ENCODE data around the gene ANKS1A. TPM values are rescaled to one million over a fixed set of nuclear protein-coding genes. Genes with fewer than 3 reads are reported as not detected.

The ANKS1A gene, protein sequence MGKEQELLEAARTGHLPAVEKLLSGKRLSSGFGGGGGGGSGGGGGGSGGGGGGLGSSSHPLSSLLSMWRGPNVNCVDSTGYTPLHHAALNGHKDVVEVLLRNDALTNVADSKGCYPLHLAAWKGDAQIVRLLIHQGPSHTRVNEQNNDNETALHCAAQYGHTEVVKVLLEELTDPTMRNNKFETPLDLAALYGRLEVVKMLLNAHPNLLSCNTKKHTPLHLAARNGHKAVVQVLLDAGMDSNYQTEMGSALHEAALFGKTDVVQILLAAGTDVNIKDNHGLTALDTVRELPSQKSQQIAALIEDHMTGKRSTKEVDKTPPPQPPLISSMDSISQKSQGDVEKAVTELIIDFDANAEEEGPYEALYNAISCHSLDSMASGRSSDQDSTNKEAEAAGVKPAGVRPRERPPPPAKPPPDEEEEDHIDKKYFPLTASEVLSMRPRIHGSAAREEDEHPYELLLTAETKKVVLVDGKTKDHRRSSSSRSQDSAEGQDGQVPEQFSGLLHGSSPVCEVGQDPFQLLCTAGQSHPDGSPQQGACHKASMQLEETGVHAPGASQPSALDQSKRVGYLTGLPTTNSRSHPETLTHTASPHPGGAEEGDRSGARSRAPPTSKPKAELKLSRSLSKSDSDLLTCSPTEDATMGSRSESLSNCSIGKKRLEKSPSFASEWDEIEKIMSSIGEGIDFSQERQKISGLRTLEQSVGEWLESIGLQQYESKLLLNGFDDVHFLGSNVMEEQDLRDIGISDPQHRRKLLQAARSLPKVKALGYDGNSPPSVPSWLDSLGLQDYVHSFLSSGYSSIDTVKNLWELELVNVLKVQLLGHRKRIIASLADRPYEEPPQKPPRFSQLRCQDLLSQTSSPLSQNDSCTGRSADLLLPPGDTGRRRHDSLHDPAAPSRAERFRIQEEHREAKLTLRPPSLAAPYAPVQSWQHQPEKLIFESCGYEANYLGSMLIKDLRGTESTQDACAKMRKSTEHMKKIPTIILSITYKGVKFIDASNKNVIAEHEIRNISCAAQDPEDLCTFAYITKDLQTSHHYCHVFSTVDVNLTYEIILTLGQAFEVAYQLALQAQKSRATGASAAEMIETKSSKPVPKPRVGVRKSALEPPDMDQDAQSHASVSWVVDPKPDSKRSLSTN
- total RNA-seq: 14.5 and 14.9 TPM in 2 replicates

DNA sequence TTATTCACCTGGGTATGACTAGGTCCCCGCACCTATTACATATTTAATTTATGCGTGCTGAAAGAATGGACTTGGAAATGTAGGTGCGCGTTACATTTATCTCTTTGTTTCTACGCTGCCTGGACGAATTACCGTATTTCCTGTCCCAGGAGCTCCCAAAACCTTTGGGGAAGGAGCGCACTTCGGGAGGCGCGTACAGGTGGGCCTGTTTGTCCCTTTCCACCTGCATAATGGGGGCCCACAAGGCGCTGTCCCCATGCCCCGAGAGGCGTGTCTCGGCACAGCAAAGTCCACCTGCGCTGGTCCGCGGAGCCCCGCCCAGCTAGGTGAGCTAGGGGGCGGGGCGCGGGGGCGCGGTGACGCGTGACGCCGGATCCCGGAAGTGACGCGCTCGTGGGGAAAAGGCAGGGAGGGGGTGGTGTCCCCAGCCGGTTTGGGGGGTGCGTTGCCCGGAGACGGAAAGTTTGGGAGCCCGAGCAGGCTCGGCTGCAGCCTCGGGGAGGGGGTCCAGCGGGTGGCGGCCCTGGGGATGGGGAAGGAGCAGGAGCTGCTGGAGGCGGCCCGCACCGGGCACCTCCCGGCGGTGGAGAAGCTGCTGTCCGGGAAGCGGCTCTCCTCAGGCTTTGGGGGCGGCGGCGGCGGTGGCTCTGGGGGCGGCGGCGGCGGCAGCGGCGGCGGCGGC is at the start of gene ANKS1A:
ANKS1A (plus strand) TSS at position 382 of the 682 bp plus-strand sequence; CDS start at position 530, 148 bp downstream.

DNA sequence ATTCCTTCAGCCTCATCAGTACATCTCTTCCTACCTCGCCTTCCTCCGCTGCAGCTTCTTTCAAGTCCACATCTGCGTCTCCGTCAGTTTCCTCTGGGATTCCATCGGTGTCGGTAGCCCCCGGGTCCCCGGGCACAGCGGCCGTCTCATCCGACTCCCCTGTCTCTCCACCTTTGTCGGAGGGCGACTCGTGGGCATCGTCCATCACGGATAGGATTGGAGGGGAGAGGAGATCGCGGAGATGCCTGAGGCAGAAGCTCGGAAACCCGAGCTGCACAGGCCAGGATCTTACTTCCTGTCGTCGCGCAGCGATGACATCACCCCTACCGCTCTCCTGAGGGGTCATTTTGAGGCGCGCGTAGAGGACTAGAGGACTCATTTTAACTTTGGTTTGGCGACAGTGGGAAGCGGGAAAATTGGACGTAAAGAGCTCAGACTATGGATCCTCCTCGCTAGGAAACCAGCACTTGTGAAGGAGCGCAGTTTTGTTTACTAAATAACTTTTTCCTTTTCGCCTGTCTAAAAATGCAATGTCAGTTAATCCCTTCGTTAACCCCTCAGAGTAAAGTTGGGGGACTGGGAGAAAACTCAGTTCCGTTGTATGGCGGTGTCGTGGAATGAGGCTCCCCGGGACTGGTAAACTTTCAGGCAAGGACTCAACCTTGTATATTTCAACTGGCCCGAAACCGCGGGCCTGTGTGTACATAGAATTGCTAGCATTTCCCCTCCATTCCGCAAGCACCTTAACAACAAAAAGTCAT is 1.1 kb upstream of the ANKS1A start, which contains the start of gene TAF11:
TAF11 (minus strand) TSS at position 290 of the 761 bp plus-strand sequence; CDS start at position 205, 85 bp downstream.

Other genes with a start within 250 kb of the ANKS1A start
- gene ILRUN, start 192.5 kb upstream of the ANKS1A start, total RNA-seq: 30.2 and 30.3 TPM in 2 replicates
- 123 and 173 TPM in 2 replicates for gene SNRPC, start 131.8 kb upstream of the ANKS1A start, total RNA-seq
- gene BLTP3A, start 97.2 kb upstream of the ANKS1A start, total RNA-seq: 3.1 and 4.8 TPM in 2 replicates
- 11.1 and 27.2 TPM in 2 replicates for gene TAF11, start 1.2 kb upstream of the ANKS1A start, total RNA-seq

Measured in hair follicular keratinocyte (primary cell).